OCI-LY7 (cell line): Measurements from ENCODE around the gene SMG6. TPM values are rescaled to one million over a fixed set of nuclear protein-coding genes. Genes with fewer than 3 reads are reported as not detected.

Source experiments
- BruUV-seq: library from RNA; stranded (reverse); fragments of 400-500 nt; replicated peaks from 2 replicates; lab custom pipeline; 2021; lab: Mats Ljungman, UMichigan
- CTCF ChIA-PET: fragments of 300-600 bp; sonication (Branson Sonifier 250); formaldehyde crosslinking; loops from one replicate; lab custom pipeline; 2022; ENCODE audit warnings: antibody characterized with exemption; ENCODE audit not compliant: unreplicated experiment; lab: Charles Lee
- POLR2A ChIA-PET: fragments of 300-600 bp; sonication (Branson Sonifier 250); formaldehyde crosslinking; loops from one replicate; lab custom pipeline; 2022; ENCODE audit warnings: antibody characterized with exemption; lab: Charles Lee
- DNase-seq: peaks from one replicate; pipeline ENCODE4 v3.0.0-alpha.2; 2015; ENCODE audit warnings: low spot score
- H2AFZ ChIP-seq: fragments of 200-600 bp; sonication (generic), shearing (Covaris generic); 2 replicates; pipeline ENCODE4 v1.6.1; 2014; ENCODE audit warnings: mild to moderate bottlenecking, antibody characterized with exemption, low read length, moderate library complexity
- H3K27ac ChIP-seq: fragments of 200-600 bp; sonication (generic); 2 replicates; pipeline ENCODE4 v1.5.1; 2014; ENCODE audit warnings: mixed run types, low read depth, mild to moderate bottlenecking, moderate library complexity, low read length, inconsistent platforms; ENCODE audit not compliant: poor library complexity, severe bottlenecking
- H3K36me3 ChIP-seq: fragments of 200-600 bp; sonication (generic); 2 replicates; pipeline ENCODE4 v1.6.1; 2014; ENCODE audit warnings: mild to moderate bottlenecking, antibody characterized with exemption, low read length, moderate library complexity, mixed read lengths; ENCODE audit not compliant: insufficient read depth
- H3K4me1 ChIP-seq: fragments of 200-600 bp; sonication (generic); 2 replicates; pipeline ENCODE4 v1.5.1; 2014; ENCODE audit warnings: mild to moderate bottlenecking, low read length; ENCODE audit not compliant: insufficient read depth, poor library complexity, severe bottlenecking
- H3K4me2 ChIP-seq: fragments of 200-600 bp; sonication (generic); 2 replicates; pipeline ENCODE4 v1.6.1; 2014; ENCODE audit warnings: mild to moderate bottlenecking, low read length
- H3K4me3 ChIP-seq: fragments of 200-600 bp; sonication (generic); 2 replicates; pipeline ENCODE4 v1.5.1; 2014; ENCODE audit warnings: mild to moderate bottlenecking, low read depth, low read length; ENCODE audit not compliant: poor library complexity, severe bottlenecking
- H3K79me2 ChIP-seq: fragments of 200-600 bp; sonication (generic); 2 replicates; pipeline ENCODE4 v1.6.1; 2016; ENCODE audit warnings: low read depth, mild to moderate bottlenecking, low read length, moderate library complexity, mixed read lengths; ENCODE audit not compliant: insufficient read depth
- H3K9me2 ChIP-seq: fragments of 200-600 bp; sonication (generic); 2 replicates; pipeline ENCODE4 v1.6.1; 2016; ENCODE audit warnings: mild to moderate bottlenecking, low read length, mixed read lengths; ENCODE audit not compliant: insufficient read depth
- H3K9me3 ChIP-seq: fragments of 200-600 bp; sonication (generic); 2 replicates; pipeline ENCODE4 v1.6.1; 2014; ENCODE audit warnings: mild to moderate bottlenecking, mixed run types, low read length, mixed read lengths
- H4K20me1 ChIP-seq: fragments of 200-600 bp; sonication (generic); 2 replicates; pipeline ENCODE4 v1.6.1; 2014; ENCODE audit warnings: mild to moderate bottlenecking, antibody characterized with exemption, low read length, moderate library complexity, mixed read lengths; ENCODE audit not compliant: insufficient read depth
- EZH2phosphoT487 ChIP-seq: fragments of 200-600 bp; sonication (generic); IDR thresholded peaks from 2 replicates; pipeline ENCODE4 v1.6.1; 2018; ENCODE audit warnings: low read depth, borderline replicate concordance, mild to moderate bottlenecking, mixed run types, antibody characterized with exemption, low read length, moderate library complexity, mixed read lengths
- intact Hi-C: fragments of 100-400 bp; cut with micrococcal nuclease; formaldehyde crosslinking; loops from one replicate; pipeline ENCODE4 v1.10.0; 2022; ENCODE audit not compliant: unreplicated experiment
- total RNA-seq, 2 experiments: library from RNA; depleted of rRNA in 1 of 2; stranded (reverse); fragments of >200 nt in 1 of 2; shearing (Covaris generic) in 1 of 2; gene quantifications; 2 replicates each; pipeline ENCODE4 v1.2.3, GENCODE V29; 2014 to 2022
- TF ChIP-seq, protein P1 (sequence below): fragments of 200-600 bp; sonication (generic); conservative IDR thresholded peaks from 2 replicates; pipeline ENCODE4 v1.5.1; 2014; ENCODE audit warnings: mild to moderate bottlenecking, antibody characterized with exemption, low read length, moderate library complexity, mixed read lengths

SMG6 gene
- total RNA-seq, 2 experiments from 2014 or later = 12.5 to 17.8 TPM

DNA sequence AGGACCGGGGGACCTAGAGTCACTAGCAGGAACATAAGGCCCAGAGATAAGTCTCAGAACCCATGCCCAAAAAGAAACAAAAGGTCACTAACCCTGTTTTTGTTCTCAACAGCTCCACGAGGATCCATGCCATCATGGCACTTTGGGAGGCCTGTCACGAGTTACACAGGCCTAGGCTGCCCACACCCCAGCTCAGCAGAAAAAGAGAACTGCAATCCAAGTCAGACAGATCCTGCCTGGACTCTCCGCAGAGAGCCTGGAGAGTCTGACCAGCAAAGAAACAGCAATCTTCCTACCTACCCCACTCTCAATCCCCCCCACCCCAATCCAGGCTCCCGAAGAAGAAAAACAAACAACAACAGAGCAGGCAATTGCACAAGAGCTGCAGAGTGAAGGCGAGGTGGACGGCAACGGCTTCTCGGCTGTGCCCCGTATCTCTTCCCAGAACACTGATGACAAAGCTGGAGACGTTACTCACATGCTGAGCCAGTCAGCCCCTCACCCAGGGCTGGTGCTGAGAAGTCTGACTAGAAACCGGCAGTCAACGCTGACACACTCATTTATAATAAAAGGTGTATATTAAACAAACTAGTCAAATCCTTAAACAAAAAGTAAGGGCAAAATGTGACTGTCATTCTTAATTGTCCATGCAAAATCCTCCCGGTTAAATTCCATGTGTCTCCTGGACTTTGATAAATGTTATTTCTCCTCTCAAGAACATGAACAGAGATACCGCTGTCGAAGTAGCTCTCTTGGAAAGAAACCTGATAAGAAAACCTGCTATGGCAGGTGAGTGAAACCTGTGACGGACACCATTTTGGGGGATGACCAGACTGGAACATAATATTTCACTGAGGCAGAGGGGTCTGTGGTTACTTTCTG is 89.3 kb downstream of the SMG6 start:
- POLR2A ChIA-PET = interaction anchor here (0.6 to 1.3 kb wide), 2 partner anchors 8 to 1754 kb away, joined by 3 to 4 read pairs; no protein-coding TSS in a partner anchor
- no peak overlapping the region for H2AFZ ChIP-seq
- no peaks in the 10 kb centered on the region for H3K9me3 ChIP-seq
- peaks cover 7% of the 10 kb centered on the region; the same call in 1 of the 2 replicates for H4K20me1 ChIP-seq
- no TSS peak for BruUV-seq
- no peak for DNase-seq
- no peaks in the 10 kb centered on the region for H3K79me2 ChIP-seq
- peaks cover 39% of the 10 kb centered on the region for H3K4me1 ChIP-seq
- peak overlapping the region; percentile 74 for H3K4me2 ChIP-seq
- no peaks in the 10 kb centered on the region for H3K36me3 ChIP-seq
- H3K9me2 ChIP-seq = no peaks in the 10 kb centered on the region
- no peak overlapping the region for H3K27ac ChIP-seq
- no peak for TF ChIP-seq EZH2phosphoT487
- TF ChIP-seq, protein P1, sequence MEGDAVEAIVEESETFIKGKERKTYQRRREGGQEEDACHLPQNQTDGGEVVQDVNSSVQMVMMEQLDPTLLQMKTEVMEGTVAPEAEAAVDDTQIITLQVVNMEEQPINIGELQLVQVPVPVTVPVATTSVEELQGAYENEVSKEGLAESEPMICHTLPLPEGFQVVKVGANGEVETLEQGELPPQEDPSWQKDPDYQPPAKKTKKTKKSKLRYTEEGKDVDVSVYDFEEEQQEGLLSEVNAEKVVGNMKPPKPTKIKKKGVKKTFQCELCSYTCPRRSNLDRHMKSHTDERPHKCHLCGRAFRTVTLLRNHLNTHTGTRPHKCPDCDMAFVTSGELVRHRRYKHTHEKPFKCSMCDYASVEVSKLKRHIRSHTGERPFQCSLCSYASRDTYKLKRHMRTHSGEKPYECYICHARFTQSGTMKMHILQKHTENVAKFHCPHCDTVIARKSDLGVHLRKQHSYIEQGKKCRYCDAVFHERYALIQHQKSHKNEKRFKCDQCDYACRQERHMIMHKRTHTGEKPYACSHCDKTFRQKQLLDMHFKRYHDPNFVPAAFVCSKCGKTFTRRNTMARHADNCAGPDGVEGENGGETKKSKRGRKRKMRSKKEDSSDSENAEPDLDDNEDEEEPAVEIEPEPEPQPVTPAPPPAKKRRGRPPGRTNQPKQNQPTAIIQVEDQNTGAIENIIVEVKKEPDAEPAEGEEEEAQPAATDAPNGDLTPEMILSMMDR = no peak
- intact Hi-C loops = no loop called here
- no peak overlapping the region for H3K4me3 ChIP-seq
- CTCF ChIA-PET = no interaction called here

DNA sequence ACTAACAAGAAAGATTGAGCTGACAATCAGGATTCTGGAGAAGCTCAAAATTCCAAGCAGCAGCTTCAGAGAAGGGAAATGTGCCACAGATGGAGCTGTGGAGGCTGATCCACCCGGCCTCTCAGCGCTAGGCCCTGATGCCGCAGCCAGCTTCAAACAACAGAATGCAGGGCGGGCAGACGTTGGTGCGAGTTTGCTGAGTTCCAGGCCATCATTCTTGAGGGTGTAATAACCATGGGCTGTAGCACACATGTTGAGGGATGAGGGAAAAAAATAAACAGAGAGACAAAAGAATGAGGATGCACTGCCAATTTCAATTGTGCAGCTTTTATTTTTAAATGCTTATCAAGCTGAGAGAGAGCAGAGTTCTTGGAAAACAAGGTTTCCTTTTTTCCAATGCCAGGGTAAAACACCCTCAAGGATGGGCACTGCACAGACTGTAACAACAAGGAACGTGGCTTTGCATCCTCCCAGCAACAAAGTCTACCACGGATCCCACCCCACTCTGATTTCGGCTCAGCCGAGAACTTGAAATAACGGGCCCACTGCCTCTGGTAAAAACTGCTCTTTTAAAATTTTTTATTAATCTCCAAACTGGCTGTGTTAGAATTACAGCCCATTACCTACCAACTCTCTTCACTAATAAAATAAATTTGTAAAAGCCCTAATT is 90.2 kb downstream of the SMG6 start:
- H3K9me2 ChIP-seq = no peaks in the 10 kb centered on the region
- H3K4me3 ChIP-seq = no peak overlapping the region
- CTCF ChIA-PET = no interaction called here
- H3K9me3 ChIP-seq = no peaks in the 10 kb centered on the region
- no TSS peak for BruUV-seq
- no peak overlapping the region for H2AFZ ChIP-seq
- no peak overlapping the region for H3K4me2 ChIP-seq
- H3K79me2 ChIP-seq = no peaks in the 10 kb centered on the region
- no peak for DNase-seq
- intact Hi-C loops = no loop called here
- no peaks in the 10 kb centered on the region for H3K36me3 ChIP-seq
- no peak overlapping the region for H3K27ac ChIP-seq
- H3K4me1 ChIP-seq = peaks cover 35% of the 10 kb centered on the region
- H4K20me1 ChIP-seq = peaks cover 7% of the 10 kb centered on the region; the same call in 1 of the 2 replicates
- TF ChIP-seq, protein P1 = no peak
- no peak for TF ChIP-seq EZH2phosphoT487
- POLR2A ChIA-PET = interaction anchor here (0.9 kb wide), 1 partner anchor 11 kb away, joined by 5 read pairs; no protein-coding TSS in a partner anchor
